ENCODE results near the gene PPFIA2. TPM values are rescaled to one million over a fixed set of nuclear protein-coding genes. Genes with fewer than 3 reads are reported as not detected.

Gene PPFIA2
- total RNA-seq, 1 donor from 2014 or later = 0.59 TPM

- Histone ChIP-seq H3K4me3 (ENCODE audit: insufficient read depth, low read depth, low read length) (no peak overlapping the region), H3K4me2 (ENCODE audit: low read length) (no peak overlapping the region), H3K9me3 (ENCODE audit: insufficient read depth, low read depth, low read length) (no peaks in the 10 kb centered on the region), H3K4me1 (ENCODE audit: insufficient read depth, low read length) (no peaks in the 10 kb centered on the region), H3K79me2 (ENCODE audit: insufficient read depth, low read length) (no peaks in the 10 kb centered on the region), H3K27me3 (ENCODE audit: insufficient read depth, low read length) (no peaks in the 10 kb centered on the region), H4K20me1 (ENCODE audit: insufficient read depth, low read length) (no peaks in the 10 kb centered on the region), H3K27ac (ENCODE audit: low read depth, low read length) (no peak overlapping the region), H2AFZ (ENCODE audit: low read depth, low read length) (no peak overlapping the region), H3K9ac (ENCODE audit: low read length) (no peak overlapping the region), H3K36me3 (ENCODE audit: insufficient read depth, low read length) (no peaks in the 10 kb centered on the region)
- Mint-ChIP-seq H3K27ac (ENCODE audit: unreplicated experiment) (no peak overlapping the region), H3K27me3 (ENCODE audit: low read depth, unreplicated experiment) (no peaks in the 10 kb centered on the region), H3K36me3 (ENCODE audit: low read depth, unreplicated experiment) (no peaks in the 10 kb centered on the region), H3K4me1 (ENCODE audit: low read depth, unreplicated experiment) (no peaks in the 10 kb centered on the region), H3K4me3 (ENCODE audit: unreplicated experiment) (no peak overlapping the region), H3K9me3 (ENCODE audit: unreplicated experiment) (no peaks in the 10 kb centered on the region)
- FAIRE-seq (no peak), DNase-seq (ENCODE audit: low read depth) (no peak)
- TF ChIP-seq CTCF (IDR thresholded peaks at IDR 0.05; ENCODE audit: insufficient read depth, low read depth, low read length) = no peak
- TF ChIP-seq EZH2 (IDR thresholded peaks at IDR 0.05; ENCODE audit: insufficient read depth, low read length) = no peak
Measured at GRCh38 chr12:81414441-81414840, 344.7 kb downstream of the PPFIA2 start.

- DNase-seq (ENCODE audit: low read depth) (no peak), FAIRE-seq (no peak)
- Mint-ChIP-seq H3K9me3 (ENCODE audit: unreplicated experiment) (no peaks in the 10 kb centered on the region), H3K27ac (ENCODE audit: unreplicated experiment) (no peak overlapping the region), H3K4me1 (ENCODE audit: low read depth, unreplicated experiment) (no peaks in the 10 kb centered on the region), H3K4me3 (ENCODE audit: unreplicated experiment) (no peak overlapping the region), H3K27me3 (ENCODE audit: low read depth, unreplicated experiment) (no peaks in the 10 kb centered on the region), H3K36me3 (ENCODE audit: low read depth, unreplicated experiment) (no peaks in the 10 kb centered on the region)
- Histone ChIP-seq H3K9me3 (ENCODE audit: insufficient read depth, low read depth, low read length) (no peaks in the 10 kb centered on the region), H3K4me2 (ENCODE audit: low read length) (no peak overlapping the region), H4K20me1 (ENCODE audit: insufficient read depth, low read length) (no peaks in the 10 kb centered on the region), H3K4me3 (ENCODE audit: insufficient read depth, low read depth, low read length) (no peak overlapping the region), H3K27me3 (ENCODE audit: insufficient read depth, low read length) (no peaks in the 10 kb centered on the region), H3K4me1 (ENCODE audit: insufficient read depth, low read length) (no peaks in the 10 kb centered on the region), H3K9ac (ENCODE audit: low read length) (no peak overlapping the region), H2AFZ (ENCODE audit: low read depth, low read length) (no peak overlapping the region), H3K36me3 (ENCODE audit: insufficient read depth, low read length) (no peaks in the 10 kb centered on the region), H3K27ac (ENCODE audit: low read depth, low read length) (no peak overlapping the region), H3K79me2 (ENCODE audit: insufficient read depth, low read length) (no peaks in the 10 kb centered on the region)
- no peak for TF ChIP-seq CTCF (IDR thresholded peaks at IDR 0.05; ENCODE audit: insufficient read depth, low read depth, low read length)
- no peak for TF ChIP-seq EZH2 (IDR thresholded peaks at IDR 0.05; ENCODE audit: insufficient read depth, low read length)
Measured at GRCh38 chr12:81412940-81413339, 346.2 kb downstream of the PPFIA2 start.

GRCh38 chr12:81403348-81403747, 355.8 kb downstream of the PPFIA2 start:
- peaks cover 8% of the 10 kb centered on the region for H3K4me1 Mint-ChIP-seq (ENCODE audit: low read depth, unreplicated experiment)
- H3K27me3 ChIP-seq (ENCODE audit: insufficient read depth, low read length) = no peaks in the 10 kb centered on the region
- H3K27me3 Mint-ChIP-seq (ENCODE audit: low read depth, unreplicated experiment) = no peaks in the 10 kb centered on the region
- H3K4me1 ChIP-seq (ENCODE audit: insufficient read depth, low read length) = peaks cover 3% of the 10 kb centered on the region
- no peak overlapping the region for H2AFZ ChIP-seq (ENCODE audit: low read depth, low read length)
- H4K20me1 ChIP-seq (ENCODE audit: insufficient read depth, low read length) = no peaks in the 10 kb centered on the region
- H3K27ac ChIP-seq (ENCODE audit: low read depth, low read length) = no peak overlapping the region
- H3K36me3 Mint-ChIP-seq (ENCODE audit: low read depth, unreplicated experiment) = no peaks in the 10 kb centered on the region
- H3K27ac Mint-ChIP-seq (ENCODE audit: unreplicated experiment) = no peak overlapping the region
- H3K9me3 ChIP-seq (ENCODE audit: insufficient read depth, low read depth, low read length) = no peaks in the 10 kb centered on the region
- H3K4me2 ChIP-seq (ENCODE audit: low read length) = no peak overlapping the region
- DNase-seq (ENCODE audit: low read depth) (no peak), FAIRE-seq (no peak)
- no peak overlapping the region for H3K4me3 ChIP-seq (ENCODE audit: insufficient read depth, low read depth, low read length)
- H3K36me3 ChIP-seq (ENCODE audit: insufficient read depth, low read length) = no peaks in the 10 kb centered on the region
- H3K9ac ChIP-seq (ENCODE audit: low read length) = no peak overlapping the region
- no peaks in the 10 kb centered on the region for H3K9me3 Mint-ChIP-seq (ENCODE audit: unreplicated experiment)
- no peak overlapping the region for H3K4me3 Mint-ChIP-seq (ENCODE audit: unreplicated experiment)
- TF ChIP-seq CTCF (IDR thresholded peaks at IDR 0.05; ENCODE audit: insufficient read depth, low read depth, low read length) (no peak), EZH2 (IDR thresholded peaks at IDR 0.05; ENCODE audit: insufficient read depth, low read length) (no peak)
- no peaks in the 10 kb centered on the region for H3K79me2 ChIP-seq (ENCODE audit: insufficient read depth, low read length)

Data from astrocyte (in vitro differentiated cells and primary cell).